Stimulated activated effector memory CD8-positive, alpha-beta T cell treated with anti-CD3 and anti-CD28 coated beads, Interleukin-12 subunit alpha, Interleukin-12 subunit beta, amount 100 ng/mL, for 72 hours (primary cell): ENCODE results near the gene KCTD12.

ENCODE experiments used
- ATAC-seq: fragments of 150-1000 bp; cut with Tn5 transposase; 2 replicates; pipeline ENCODE4 v1.10.0; 2021
- DNase-seq, 2 donors: peaks; one replicate each; pipeline ENCODE4 v3.0.0; 2021 to 2022; ENCODE audit warnings: low spot score in 2 of 2
- H3K27ac Mint-ChIP-seq: one replicate; pipeline ENCODE4 v1.8.0; 2022; ENCODE audit warnings: mild to moderate bottlenecking, mixed read lengths
- H3K36me3 Mint-ChIP-seq: one replicate; pipeline ENCODE4 v1.8.0; 2022; ENCODE audit warnings: mild to moderate bottlenecking, mixed read lengths
- H3K4me1 Mint-ChIP-seq: one replicate; pipeline ENCODE4 v1.8.0; 2022; ENCODE audit warnings: mixed read lengths
- H3K4me3 Mint-ChIP-seq: one replicate; pipeline ENCODE4 v1.8.0; 2022; ENCODE audit warnings: mild to moderate bottlenecking, mixed read lengths
- H3K9me3 Mint-ChIP-seq: one replicate; pipeline ENCODE4 v1.8.0; 2022; ENCODE audit warnings: mixed read lengths

Gene KCTD12

GRCh38 chr13:76879203-76879882 lies 6.9 kb downstream of the KCTD12 start:
- Mint-ChIP-seq H3K4me1 (peaks cover 11% of the 10 kb centered on the region), H3K36me3 (no peaks in the 10 kb centered on the region), H3K4me3 (peak overlapping the region; percentile 37), H3K9me3 (no peaks in the 10 kb centered on the region), H3K27ac (no peak overlapping the region)
- ATAC-seq = peak; percentile 99
- no peak for DNase-seq

GRCh38 chr13:76878043-76878442 lies 8.2 kb downstream of the KCTD12 start:
- H3K9me3 Mint-ChIP-seq = no peaks in the 10 kb centered on the region
- DNase-seq = no peak
- H3K4me3 Mint-ChIP-seq = no peak overlapping the region
- H3K4me1 Mint-ChIP-seq = peaks cover 11% of the 10 kb centered on the region
- no peak for ATAC-seq
- no peak overlapping the region for H3K27ac Mint-ChIP-seq
- no peaks in the 10 kb centered on the region for H3K36me3 Mint-ChIP-seq

- ATAC-seq (no peak), DNase-seq (no peak)
- no peaks in the 10 kb centered on the region for H3K9me3 Mint-ChIP-seq
- peaks cover 11% of the 10 kb centered on the region for H3K4me1 Mint-ChIP-seq
- no peak overlapping the region for H3K4me3 Mint-ChIP-seq
- no peak overlapping the region for H3K27ac Mint-ChIP-seq
- H3K36me3 Mint-ChIP-seq = no peaks in the 10 kb centered on the region
Observed at GRCh38 chr13:76875271-76875815, 10.9 kb downstream of the KCTD12 start.

- no peak for ATAC-seq
- no peak overlapping the region for H3K27ac Mint-ChIP-seq
- peaks cover 6% of the 10 kb centered on the region for H3K4me1 Mint-ChIP-seq
- H3K4me3 Mint-ChIP-seq = no peak overlapping the region
- no peak for DNase-seq
- no peaks in the 10 kb centered on the region for H3K36me3 Mint-ChIP-seq
- no peaks in the 10 kb centered on the region for H3K9me3 Mint-ChIP-seq
Observed at GRCh38 chr13:76874479-76874878, 11.7 kb downstream of the KCTD12 start.

DNA sequence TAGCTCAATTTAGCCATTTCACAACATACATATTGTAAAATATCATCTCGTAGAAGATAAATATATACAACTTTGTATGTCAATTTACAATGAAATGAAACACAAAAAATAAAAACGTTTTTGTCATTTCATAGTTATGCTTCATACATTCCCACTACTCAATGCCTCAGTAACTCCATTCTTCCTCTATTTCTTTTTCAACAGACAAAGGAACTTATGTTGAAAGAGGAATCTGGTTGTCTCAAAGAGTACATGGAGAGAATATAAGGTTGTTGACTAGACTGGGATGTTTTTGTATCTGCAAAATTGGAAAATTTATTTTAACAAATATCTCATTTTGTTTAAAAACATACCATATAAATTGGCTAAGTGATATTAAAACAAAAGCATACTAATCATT lies 12.8 kb downstream of the KCTD12 start:
- DNase-seq (no peak), ATAC-seq (no peak)
- Mint-ChIP-seq H3K36me3 (no peaks in the 10 kb centered on the region), H3K27ac (no peak overlapping the region), H3K9me3 (no peaks in the 10 kb centered on the region), H3K4me1 (no peaks in the 10 kb centered on the region), H3K4me3 (no peak overlapping the region)

GRCh38 chr13:76872675-76873074 lies 13.5 kb downstream of the KCTD12 start:
- DNase-seq (no peak), ATAC-seq (no peak)
- Mint-ChIP-seq H3K4me1 (no peaks in the 10 kb centered on the region), H3K4me3 (no peak overlapping the region), H3K9me3 (no peaks in the 10 kb centered on the region), H3K36me3 (no peaks in the 10 kb centered on the region), H3K27ac (no peak overlapping the region)

- ATAC-seq (no peak), DNase-seq (no peak)
- Mint-ChIP-seq H3K27ac (no peak overlapping the region), H3K4me1 (no peaks in the 10 kb centered on the region), H3K36me3 (no peaks in the 10 kb centered on the region), H3K4me3 (no peak overlapping the region), H3K9me3 (no peaks in the 10 kb centered on the region)
Observed at GRCh38 chr13:76871432-76871831, 14.8 kb downstream of the KCTD12 start.

DNA sequence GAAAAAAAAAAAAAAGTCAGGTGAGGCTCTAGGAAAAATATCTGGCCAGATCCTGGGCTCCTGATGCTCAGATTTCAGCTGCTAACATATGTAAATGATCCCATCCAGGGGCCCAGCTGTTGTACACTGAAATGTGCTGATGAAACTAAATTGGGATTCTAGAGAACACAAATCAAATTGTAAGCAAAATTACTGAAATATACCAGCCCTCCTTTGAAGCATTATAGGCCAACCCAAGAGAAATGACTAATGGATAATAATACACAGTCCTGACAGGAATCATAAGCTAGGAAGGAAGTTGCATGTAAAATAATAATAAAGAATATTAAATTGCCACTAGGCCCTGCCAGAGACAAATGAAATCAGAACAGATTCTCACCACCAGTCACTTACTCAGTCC lies 17.8 kb downstream of the KCTD12 start:
- H3K9me3 Mint-ChIP-seq = no peaks in the 10 kb centered on the region
- no peak for ATAC-seq
- H3K27ac Mint-ChIP-seq = no peak overlapping the region
- DNase-seq = no peak
- H3K4me3 Mint-ChIP-seq = no peak overlapping the region
- H3K36me3 Mint-ChIP-seq = no peaks in the 10 kb centered on the region
- H3K4me1 Mint-ChIP-seq = no peaks in the 10 kb centered on the region

DNA sequence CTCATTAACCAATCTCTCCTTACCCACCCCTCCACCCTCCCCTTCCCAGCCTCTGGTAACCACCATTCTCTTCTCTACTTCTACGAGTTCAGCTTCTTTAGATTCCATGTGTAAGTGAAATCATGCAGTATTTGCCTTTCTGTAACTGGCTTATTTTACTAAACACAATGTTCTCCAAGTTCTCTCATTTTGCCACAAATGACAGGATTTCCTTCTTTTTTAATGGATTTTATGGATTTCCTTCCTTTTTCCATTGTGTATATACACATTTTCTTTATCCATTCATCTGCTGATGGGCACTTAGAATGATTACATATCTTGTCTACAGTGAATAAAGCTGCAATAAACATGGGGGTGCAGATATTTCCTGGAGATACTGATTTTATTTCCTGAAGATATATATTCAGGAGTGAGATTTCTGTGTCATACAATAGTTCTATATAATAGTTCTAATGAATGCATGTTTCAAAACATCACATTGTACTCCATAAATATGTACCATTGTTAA lies 20.2 kb downstream of the KCTD12 start:
- Mint-ChIP-seq H3K4me1 (no peaks in the 10 kb centered on the region), H3K27ac (no peak overlapping the region), H3K9me3 (no peaks in the 10 kb centered on the region), H3K4me3 (no peak overlapping the region), H3K36me3 (no peaks in the 10 kb centered on the region)
- DNase-seq (no peak), ATAC-seq (no peak)

DNA sequence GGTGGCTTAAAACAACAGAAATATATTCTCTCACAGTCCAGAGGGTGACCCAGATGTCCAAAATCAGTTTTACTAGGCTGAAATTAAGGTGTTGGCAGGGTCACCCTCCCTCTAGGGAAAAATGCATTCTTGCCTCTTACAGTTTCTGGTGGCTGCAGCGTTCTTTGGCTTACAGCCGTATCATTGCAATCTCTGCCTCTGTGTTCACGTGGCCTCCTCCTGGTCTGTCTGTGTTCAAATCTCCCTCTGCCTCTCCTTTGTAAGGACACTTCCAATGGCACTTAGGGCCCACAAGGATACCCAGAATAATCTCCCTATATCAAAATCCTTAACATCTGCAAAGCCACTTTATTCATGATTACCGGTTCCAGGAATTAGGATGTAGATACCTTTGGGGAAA lies 21.1 kb downstream of the KCTD12 start:
- Mint-ChIP-seq H3K4me1 (no peaks in the 10 kb centered on the region), H3K27ac (no peak overlapping the region), H3K4me3 (no peak overlapping the region), H3K36me3 (no peaks in the 10 kb centered on the region), H3K9me3 (no peaks in the 10 kb centered on the region)
- DNase-seq (no peak), ATAC-seq (no peak)

DNA sequence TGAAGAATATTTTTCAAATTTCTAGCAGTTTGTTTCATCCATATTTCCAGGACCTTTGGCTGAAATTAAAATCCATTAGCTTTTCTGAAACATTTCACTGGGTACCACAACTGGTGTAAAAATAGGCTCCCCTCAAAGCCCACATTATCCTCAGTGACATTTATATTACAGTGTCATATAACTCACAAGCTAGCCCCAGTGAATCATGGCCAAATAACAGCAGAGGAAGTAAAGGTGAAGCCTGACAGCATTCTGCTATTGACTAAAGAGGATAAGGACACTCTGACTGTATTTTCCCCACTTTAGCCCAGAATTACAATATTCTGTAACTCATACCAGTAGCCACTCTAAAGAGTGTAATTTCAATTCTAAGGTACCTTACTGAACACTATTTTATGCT lies 21.9 kb downstream of the KCTD12 start:
- no peaks in the 10 kb centered on the region for H3K9me3 Mint-ChIP-seq
- no peak for ATAC-seq

DNA sequence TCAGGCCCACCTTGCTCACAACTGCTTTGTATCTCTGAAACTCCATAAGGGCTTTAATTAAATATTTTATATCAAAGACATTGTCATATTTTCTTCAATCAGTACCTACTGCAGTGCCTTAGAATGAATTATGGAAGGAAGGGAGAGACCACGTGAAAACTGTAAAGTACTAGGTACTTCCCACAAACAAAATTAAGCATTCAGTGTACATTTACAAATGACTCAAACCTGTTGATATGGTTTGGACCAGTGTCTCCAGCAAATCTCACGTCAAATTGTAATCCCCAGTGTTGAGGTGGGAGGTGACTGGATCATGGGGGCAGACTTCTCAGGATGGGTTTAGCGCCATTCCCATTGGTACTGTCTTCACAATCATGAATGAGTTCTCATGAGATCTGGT lies 23.2 kb downstream of the KCTD12 start:
- DNase-seq (no peak), ATAC-seq (no peak)
- H3K4me3 Mint-ChIP-seq = no peak overlapping the region
- H3K4me1 Mint-ChIP-seq = no peaks in the 10 kb centered on the region
- H3K36me3 Mint-ChIP-seq = no peaks in the 10 kb centered on the region
- H3K27ac Mint-ChIP-seq = no peak overlapping the region
- no peaks in the 10 kb centered on the region for H3K9me3 Mint-ChIP-seq

More for the DNA sequence above, 21.9 kb downstream of the KCTD12 start:
- no peaks in the 10 kb centered on the region for H3K4me1 Mint-ChIP-seq
- H3K4me3 Mint-ChIP-seq = no peak overlapping the region
- no peak for DNase-seq
- no peaks in the 10 kb centered on the region for H3K36me3 Mint-ChIP-seq
- H3K27ac Mint-ChIP-seq = no peak overlapping the region

DNA sequence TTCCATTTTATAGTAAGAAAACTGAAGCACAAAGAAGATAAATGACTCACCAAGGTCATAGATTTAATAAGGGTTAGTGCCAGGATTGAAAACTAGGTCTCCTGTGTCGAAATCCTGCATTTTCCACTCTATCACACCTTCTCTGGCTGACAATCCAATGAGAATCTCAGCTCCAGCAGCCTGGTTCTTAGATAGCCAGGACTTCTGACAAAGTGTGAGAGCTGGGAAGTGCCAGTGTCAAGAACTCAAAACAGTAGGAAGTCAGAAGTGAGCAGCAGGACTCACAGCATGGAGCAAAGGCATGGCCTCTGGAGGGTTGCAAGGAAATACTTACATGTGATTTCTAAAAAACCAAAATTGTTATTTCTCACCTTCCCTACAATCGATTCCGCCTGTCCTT lies 24.3 kb downstream of the KCTD12 start:
- Mint-ChIP-seq H3K4me1 (no peaks in the 10 kb centered on the region), H3K4me3 (no peak overlapping the region), H3K36me3 (no peaks in the 10 kb centered on the region), H3K9me3 (no peaks in the 10 kb centered on the region), H3K27ac (no peak overlapping the region)
- DNase-seq (no peak), ATAC-seq (no peak)

DNA sequence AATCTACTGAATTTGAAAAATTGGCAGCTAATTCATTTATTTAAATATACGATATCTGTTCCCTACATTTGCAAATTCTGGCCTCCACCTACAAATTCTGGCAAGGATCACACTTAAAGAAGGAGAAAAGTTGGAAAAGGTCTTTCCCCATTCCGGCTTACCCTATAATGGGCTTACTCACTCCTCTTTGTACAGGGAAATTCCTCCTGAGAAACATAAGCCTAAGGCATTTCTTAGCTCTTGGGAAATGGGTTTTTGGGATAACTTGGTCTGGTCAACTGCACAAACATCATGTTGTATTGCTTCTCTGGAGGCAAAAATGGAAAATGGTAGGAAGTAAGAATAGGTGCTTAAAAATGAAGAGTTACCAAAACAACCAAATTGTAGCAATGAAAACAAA lies 25.5 kb downstream of the KCTD12 start:
- no peak overlapping the region for H3K27ac Mint-ChIP-seq
- DNase-seq = no peak
- H3K4me1 Mint-ChIP-seq = peaks cover 4% of the 10 kb centered on the region
- H3K9me3 Mint-ChIP-seq = no peaks in the 10 kb centered on the region
- no peaks in the 10 kb centered on the region for H3K36me3 Mint-ChIP-seq
- ATAC-seq = no peak
- H3K4me3 Mint-ChIP-seq = no peak overlapping the region

GRCh38 chr13:76854894-76855293 lies 31.3 kb downstream of the KCTD12 start:
- Mint-ChIP-seq H3K27ac (no peak overlapping the region), H3K4me1 (peaks cover 5% of the 10 kb centered on the region), H3K36me3 (no peaks in the 10 kb centered on the region), H3K9me3 (no peaks in the 10 kb centered on the region), H3K4me3 (no peak overlapping the region)
- ATAC-seq (no peak), DNase-seq (no peak)

GRCh38 chr13:76853921-76854608 lies 32.1 kb downstream of the KCTD12 start:
- no peak for ATAC-seq
- no peaks in the 10 kb centered on the region for H3K36me3 Mint-ChIP-seq
- H3K9me3 Mint-ChIP-seq = no peaks in the 10 kb centered on the region
- no peak overlapping the region for H3K4me3 Mint-ChIP-seq
- peaks cover 5% of the 10 kb centered on the region for H3K4me1 Mint-ChIP-seq
- no peak for DNase-seq
- H3K27ac Mint-ChIP-seq = no peak overlapping the region
